ENCODE data around the gene POLA1.

Gene POLA1

DNA sequence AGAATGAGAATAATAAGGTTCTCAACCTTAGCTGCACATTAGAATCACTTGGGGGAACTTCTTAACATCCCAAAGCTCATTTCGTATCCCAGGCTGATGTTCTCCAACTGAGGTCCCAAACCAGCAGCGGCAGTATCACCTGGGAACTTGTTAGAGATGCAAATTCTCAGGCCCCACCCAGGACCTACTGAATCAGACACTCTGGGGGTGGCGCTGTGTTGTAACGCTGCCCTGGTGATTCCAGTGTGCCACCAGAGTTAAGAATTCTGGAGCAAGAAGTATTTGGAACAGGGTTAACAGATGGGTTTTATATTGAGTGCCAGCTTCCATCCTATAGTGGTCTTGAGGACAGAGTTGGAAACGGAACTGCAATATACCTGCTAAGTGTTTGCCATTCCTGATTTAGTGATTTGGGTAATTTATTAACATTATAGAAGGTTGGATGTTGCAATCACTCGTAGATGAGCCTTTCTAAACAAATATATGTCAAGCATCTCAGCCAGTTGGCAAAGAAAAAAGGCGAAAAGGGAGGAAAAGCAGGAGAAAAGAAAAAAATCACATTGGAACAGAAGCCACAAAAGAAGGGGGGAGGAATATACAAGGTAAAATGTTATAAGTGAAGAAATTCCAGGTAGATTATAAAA is 181.0 kb downstream of the POLA1 start:
- no peaks in the 10 kb centered on the region for H3K9me3 ChIP-seq (ENCODE audit: severe bottlenecking)
- H3K27me3 ChIP-seq (ENCODE audit: insufficient read depth, poor library complexity, severe bottlenecking): no peaks in the 10 kb centered on the region
- TF ChIP-seq, protein P1, sequence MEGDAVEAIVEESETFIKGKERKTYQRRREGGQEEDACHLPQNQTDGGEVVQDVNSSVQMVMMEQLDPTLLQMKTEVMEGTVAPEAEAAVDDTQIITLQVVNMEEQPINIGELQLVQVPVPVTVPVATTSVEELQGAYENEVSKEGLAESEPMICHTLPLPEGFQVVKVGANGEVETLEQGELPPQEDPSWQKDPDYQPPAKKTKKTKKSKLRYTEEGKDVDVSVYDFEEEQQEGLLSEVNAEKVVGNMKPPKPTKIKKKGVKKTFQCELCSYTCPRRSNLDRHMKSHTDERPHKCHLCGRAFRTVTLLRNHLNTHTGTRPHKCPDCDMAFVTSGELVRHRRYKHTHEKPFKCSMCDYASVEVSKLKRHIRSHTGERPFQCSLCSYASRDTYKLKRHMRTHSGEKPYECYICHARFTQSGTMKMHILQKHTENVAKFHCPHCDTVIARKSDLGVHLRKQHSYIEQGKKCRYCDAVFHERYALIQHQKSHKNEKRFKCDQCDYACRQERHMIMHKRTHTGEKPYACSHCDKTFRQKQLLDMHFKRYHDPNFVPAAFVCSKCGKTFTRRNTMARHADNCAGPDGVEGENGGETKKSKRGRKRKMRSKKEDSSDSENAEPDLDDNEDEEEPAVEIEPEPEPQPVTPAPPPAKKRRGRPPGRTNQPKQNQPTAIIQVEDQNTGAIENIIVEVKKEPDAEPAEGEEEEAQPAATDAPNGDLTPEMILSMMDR (IDR thresholded peaks at IDR 0.05; ENCODE audit: poor library complexity, severe bottlenecking): no peak
- H3K4me3 ChIP-seq (ENCODE audit: severe bottlenecking): no peak overlapping the region
- no peak overlapping the region for H3K27ac ChIP-seq (ENCODE audit: poor library complexity, severe bottlenecking)
- H3K4me1 ChIP-seq (ENCODE audit: insufficient read depth, poor library complexity, severe bottlenecking): no peaks in the 10 kb centered on the region
- no peaks in the 10 kb centered on the region for H3K36me3 ChIP-seq (ENCODE audit: low read depth)
- no peak for DNase-seq (ENCODE audit: low spot score)
- no peak for ATAC-seq (ENCODE audit: low read depth)

DNA sequence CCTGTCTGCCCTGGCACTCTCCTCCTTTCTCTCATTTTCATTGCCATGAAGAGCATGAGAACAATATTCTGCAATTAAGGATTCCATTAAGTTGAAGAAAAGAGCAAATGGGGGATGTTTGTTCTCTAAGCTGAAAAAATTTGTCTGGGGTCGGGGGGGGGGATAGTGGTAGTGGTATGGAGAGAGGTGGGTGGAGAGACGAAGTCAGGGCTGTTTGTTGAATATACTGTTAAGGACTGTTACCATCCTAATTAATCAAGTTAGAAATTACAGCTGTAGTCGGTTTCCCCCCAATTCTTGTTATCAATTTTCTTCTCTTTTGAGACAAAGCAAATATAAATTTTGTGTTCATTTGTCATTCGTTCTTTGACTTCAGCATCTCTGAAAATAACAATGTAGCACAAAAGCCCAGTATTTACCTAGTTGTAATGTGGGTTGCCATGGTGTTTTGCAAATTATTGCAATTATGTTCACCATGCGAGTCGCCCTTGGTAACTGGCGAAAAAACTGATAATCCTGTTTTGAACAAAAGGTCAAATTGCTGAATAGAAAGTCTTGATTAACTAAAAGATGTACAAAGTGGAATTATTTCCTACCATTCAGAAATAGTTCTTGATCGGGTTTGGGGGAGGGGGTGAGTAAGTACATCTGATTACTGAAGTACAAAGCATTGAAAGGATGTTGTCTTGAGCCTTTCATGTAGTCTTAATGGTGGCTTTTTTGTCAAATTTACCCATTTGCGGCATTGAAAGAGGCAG is 183.0 kb downstream of the POLA1 start:
- H3K36me3 ChIP-seq (ENCODE audit: low read depth): no peaks in the 10 kb centered on the region
- H3K27ac ChIP-seq (ENCODE audit: poor library complexity, severe bottlenecking): no peak overlapping the region
- TF ChIP-seq, protein P1 (IDR thresholded peaks at IDR 0.05; ENCODE audit: poor library complexity, severe bottlenecking): no peak
- H3K27me3 ChIP-seq (ENCODE audit: insufficient read depth, poor library complexity, severe bottlenecking): no peaks in the 10 kb centered on the region
- DNase-seq (ENCODE audit: low spot score) (no peak), ATAC-seq (ENCODE audit: low read depth) (no peak)
- H3K4me1 ChIP-seq (ENCODE audit: insufficient read depth, poor library complexity, severe bottlenecking): no peaks in the 10 kb centered on the region
- no peaks in the 10 kb centered on the region for H3K9me3 ChIP-seq (ENCODE audit: severe bottlenecking)
- H3K4me3 ChIP-seq (ENCODE audit: severe bottlenecking): no peak overlapping the region

DNA sequence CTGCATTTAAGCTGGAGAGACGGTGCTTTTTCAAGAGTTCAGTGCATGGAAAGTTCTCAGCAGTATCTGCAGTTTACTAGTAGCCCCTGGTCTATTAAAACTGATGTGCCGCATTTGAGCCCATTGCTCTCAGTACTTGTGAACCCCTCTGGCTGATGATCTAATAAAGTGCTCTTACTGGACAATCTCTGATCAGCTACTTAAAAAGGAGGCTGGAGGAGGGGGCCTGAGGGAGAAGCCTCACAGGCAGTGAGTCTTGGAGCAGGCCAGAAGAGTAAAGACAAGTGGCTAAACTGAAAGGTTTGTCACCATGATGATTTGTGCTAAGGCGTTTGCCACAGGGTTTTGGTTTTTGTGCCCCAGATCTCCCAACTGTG is 183.6 kb downstream of the POLA1 start:
- H3K4me1 ChIP-seq (ENCODE audit: insufficient read depth, poor library complexity, severe bottlenecking): no peaks in the 10 kb centered on the region
- no peak for ATAC-seq (ENCODE audit: low read depth)
- DNase-seq (ENCODE audit: low spot score): no peak
- H3K27ac ChIP-seq (ENCODE audit: poor library complexity, severe bottlenecking): no peak overlapping the region
- no peak overlapping the region for H3K4me3 ChIP-seq (ENCODE audit: severe bottlenecking)
- TF ChIP-seq, protein P1 (IDR thresholded peaks at IDR 0.05; ENCODE audit: poor library complexity, severe bottlenecking): no peak
- no peaks in the 10 kb centered on the region for H3K27me3 ChIP-seq (ENCODE audit: insufficient read depth, poor library complexity, severe bottlenecking)
- no peaks in the 10 kb centered on the region for H3K9me3 ChIP-seq (ENCODE audit: severe bottlenecking)
- H3K36me3 ChIP-seq (ENCODE audit: low read depth): no peaks in the 10 kb centered on the region

DNA sequence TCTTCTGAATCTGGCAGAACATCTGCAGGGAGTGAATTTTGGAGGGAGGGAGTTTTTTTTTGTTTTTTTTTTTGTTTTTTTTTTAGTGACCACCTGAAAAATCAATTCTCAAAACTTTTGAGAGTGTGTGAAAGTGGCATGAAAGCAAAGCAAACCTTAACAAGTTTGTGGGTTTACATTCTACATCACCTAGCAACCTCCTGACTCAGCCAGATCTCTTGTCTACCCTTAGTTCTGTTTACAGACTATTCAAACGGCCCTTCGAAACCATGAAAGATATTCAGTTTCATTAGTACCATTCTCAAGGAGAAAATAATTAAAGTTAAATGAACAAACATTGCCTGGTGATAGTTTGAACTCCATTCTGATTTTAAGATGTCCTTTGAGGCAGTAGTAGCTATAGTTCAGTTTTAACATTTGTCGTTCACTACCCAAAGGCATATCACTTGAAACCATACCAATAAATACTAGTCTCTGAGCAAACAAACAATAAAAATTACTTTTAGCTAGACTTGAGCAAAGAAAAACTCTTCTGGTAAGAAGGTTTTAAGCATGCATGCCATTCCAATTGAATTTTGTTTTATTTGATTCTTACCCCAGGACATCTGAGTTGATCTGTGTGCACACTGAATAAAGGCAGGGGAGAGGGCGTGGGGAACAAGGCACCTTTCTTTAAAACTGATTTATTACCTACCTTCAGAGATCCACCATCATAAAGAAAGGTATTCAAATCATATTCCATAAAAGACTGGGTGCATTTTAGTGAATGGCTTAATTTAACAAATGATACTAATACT is 184.3 kb downstream of the POLA1 start:
- Histone ChIP-seq H3K27me3 (ENCODE audit: insufficient read depth, poor library complexity, severe bottlenecking) (no peaks in the 10 kb centered on the region), H3K4me1 (ENCODE audit: insufficient read depth, poor library complexity, severe bottlenecking) (no peaks in the 10 kb centered on the region), H3K4me3 (ENCODE audit: severe bottlenecking) (no peak overlapping the region), H3K9me3 (ENCODE audit: severe bottlenecking) (no peaks in the 10 kb centered on the region), H3K36me3 (ENCODE audit: low read depth) (no peaks in the 10 kb centered on the region), H3K27ac (ENCODE audit: poor library complexity, severe bottlenecking) (no peak overlapping the region)
- ATAC-seq (ENCODE audit: low read depth) (no peak), DNase-seq (ENCODE audit: low spot score) (no peak)
- TF ChIP-seq, protein P1 (IDR thresholded peaks at IDR 0.05; ENCODE audit: poor library complexity, severe bottlenecking): no peak
